GM12865 (cell line): Measurements from ENCODE around the gene GDF15.
"Not testable (repeated sequence)": the region's sequence is repeated elsewhere in the genome, so short reads cannot be mapped to it uniquely, and the experiment has no call there.

ENCODE experiments used
- DNase-seq: peaks from one replicate; pipeline ENCODE4 v3.0.0; 2010; ENCODE audit warnings: low read depth
- H3K4me3 ChIP-seq: 2 replicates; pipeline ENCODE4 v1.5.1; 2011; ENCODE audit warnings: mild to moderate bottlenecking, low read depth, low read length, control low read depth
- TF ChIP-seq, protein P1 (sequence below): IDR thresholded peaks from 2 replicates; pipeline ENCODE4 v1.5.1; 2011; ENCODE audit warnings: low read length, control low read depth, low read depth, inconsistent platforms; ENCODE audit not compliant: insufficient read depth; ENCODE audit errors: missing control alignments

GDF15 gene

DNA sequence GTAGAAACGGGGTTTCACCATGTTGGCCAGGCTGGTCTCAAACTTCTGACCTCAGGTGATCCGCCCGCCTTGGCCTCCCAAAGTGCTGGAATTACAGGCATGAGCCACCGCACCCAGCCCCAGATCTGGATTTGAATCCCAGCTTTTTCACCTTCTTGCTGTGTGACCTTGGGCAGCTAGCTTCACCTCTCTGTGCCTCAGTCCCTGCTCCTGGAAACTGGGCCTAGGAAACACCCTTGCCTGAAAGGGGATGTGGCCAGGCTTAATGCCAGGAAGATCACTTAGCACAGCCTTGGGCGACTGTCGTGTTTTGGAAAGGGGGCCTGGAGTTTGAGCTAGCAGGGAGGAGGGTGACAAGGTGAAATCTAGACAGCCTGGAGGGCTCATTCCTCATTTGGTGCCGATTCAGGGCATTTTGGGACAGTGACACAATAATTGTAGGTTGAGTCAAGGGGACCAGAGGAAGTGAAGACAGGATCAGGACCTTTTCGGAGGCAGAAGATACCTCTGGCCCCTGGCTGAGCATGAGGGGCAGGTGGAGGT, 43.8 kb upstream of the GDF15 start:
- TF ChIP-seq, protein P1, sequence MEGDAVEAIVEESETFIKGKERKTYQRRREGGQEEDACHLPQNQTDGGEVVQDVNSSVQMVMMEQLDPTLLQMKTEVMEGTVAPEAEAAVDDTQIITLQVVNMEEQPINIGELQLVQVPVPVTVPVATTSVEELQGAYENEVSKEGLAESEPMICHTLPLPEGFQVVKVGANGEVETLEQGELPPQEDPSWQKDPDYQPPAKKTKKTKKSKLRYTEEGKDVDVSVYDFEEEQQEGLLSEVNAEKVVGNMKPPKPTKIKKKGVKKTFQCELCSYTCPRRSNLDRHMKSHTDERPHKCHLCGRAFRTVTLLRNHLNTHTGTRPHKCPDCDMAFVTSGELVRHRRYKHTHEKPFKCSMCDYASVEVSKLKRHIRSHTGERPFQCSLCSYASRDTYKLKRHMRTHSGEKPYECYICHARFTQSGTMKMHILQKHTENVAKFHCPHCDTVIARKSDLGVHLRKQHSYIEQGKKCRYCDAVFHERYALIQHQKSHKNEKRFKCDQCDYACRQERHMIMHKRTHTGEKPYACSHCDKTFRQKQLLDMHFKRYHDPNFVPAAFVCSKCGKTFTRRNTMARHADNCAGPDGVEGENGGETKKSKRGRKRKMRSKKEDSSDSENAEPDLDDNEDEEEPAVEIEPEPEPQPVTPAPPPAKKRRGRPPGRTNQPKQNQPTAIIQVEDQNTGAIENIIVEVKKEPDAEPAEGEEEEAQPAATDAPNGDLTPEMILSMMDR: no peak
- DNase-seq: no peak
- no peak overlapping the region for H3K4me3 ChIP-seq

GRCh38 chr19:18344582-18344950, 41.4 kb upstream of the GDF15 start:
- DNase-seq: no peak
- no peak overlapping the region for H3K4me3 ChIP-seq
- TF ChIP-seq, protein P1: no peak

DNA sequence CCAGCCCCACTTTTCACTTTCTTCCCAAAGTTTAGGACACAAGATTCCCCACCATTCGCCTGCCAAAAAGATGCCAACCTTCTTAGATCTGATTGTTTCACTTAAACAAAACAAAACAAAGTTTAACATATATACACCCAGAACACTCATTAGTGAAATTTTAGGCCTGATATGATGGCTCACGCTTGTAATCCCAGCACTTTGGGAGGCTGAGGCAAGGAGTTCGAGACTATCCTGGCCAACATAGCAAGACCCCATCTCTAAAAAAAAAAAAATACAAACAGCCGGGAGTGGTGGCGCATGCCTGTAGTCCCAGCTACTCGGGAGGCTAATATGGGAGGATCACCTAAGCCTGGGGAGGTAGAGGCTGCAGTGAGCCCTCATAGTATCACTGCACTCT, 40.7 kb upstream of the GDF15 start:
- no peak for DNase-seq
- TF ChIP-seq, protein P1: no peak
- no peak overlapping the region for H3K4me3 ChIP-seq

- no peak for DNase-seq
- TF ChIP-seq, protein P1: no peak
- H3K4me3 ChIP-seq: no peak overlapping the region
Measured at GRCh38 chr19:18346091-18346490, 39.9 kb upstream of the GDF15 start.

- H3K4me3 ChIP-seq: no peak overlapping the region
- TF ChIP-seq, protein P1: no peak
- no peak for DNase-seq
Measured at GRCh38 chr19:18348171-18348570, 37.8 kb upstream of the GDF15 start.

DNA sequence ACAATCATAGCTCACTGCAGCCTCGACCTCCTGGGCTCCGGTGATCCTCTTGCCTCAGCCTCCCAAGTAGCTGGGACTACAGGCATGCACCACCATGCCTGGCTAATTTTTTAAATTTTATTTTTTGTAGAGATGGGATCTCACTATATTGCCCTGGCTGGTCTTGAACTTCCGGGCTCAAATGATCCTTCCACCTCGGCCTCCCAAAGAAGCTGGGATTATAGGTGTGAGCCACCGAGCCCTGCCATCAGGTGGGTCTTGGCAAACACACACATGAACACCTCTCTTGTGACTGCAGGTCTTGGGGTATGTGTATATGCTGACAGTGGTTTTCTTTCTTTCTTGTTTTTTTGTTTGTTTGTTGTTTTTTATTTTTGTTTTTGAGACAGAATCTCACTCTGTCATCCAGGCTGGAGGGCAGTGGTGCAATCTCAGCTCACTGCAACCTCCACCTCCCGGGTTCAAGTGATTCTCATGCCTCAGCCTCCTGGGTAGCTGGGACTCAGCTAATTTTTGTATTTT, 37.1 kb upstream of the GDF15 start:
- H3K4me3 ChIP-seq, DNase-seq: not testable (repeated sequence)

- no peak overlapping the region for H3K4me3 ChIP-seq
- TF ChIP-seq, protein P1: peak; percentile 64
- DNase-seq: peak; percentile 62
Measured at GRCh38 chr19:18349524-18350128, 36.3 kb upstream of the GDF15 start.
